Cardiac septum (tissue), 1 donor: ENCODE results near the gene ABCB10. TPM values are rescaled to one million over a fixed set of nuclear protein-coding genes. Genes with fewer than 3 reads are reported as not detected.
"Not testable (repeated sequence)": the region's sequence is repeated elsewhere in the genome, so short reads cannot be mapped to it uniquely, and the experiment has no call there.

Experiments
- DNase-seq: peaks from one replicate; pipeline ENCODE4 v3.0.0-alpha.2; 2020; ENCODE audit warnings: low spot score
- intact Hi-C: fragments of 100-400 bp; cut with DNase I; formaldehyde crosslinking; loops from one replicate; pipeline ENCODE4 v1.14.0; 2022
- total RNA-seq: library from RNA; stranded (reverse); fragmentation: NEBNext Ultra II Directional; extraction: Animal tissue kit (Norgen Biotek cat#: 25700); gene quantifications from one replicate; pipeline ENCODE4 v1.2.1, GENCODE V29; 2021
- donor health status: DM: no; HTN: no; CAD: no.

The ABCB10 gene
- total RNA-seq, 1 donor from 2014 or later = 11.0 TPM

- no peak for DNase-seq
- intact Hi-C loops = no loop called here
These were observed 7.5 kb downstream of the ABCB10 start for GRCh38 chr1:229550812-229551567.

GRCh38 chr1:229547542-229547941 lies 11.0 kb downstream of the ABCB10 start:
- DNase-seq = no peak
- intact Hi-C loops = no loop called here

- DNase-seq = no peak
- intact Hi-C loops = no loop called here
These were observed 13.9 kb downstream of the ABCB10 start for GRCh38 chr1:229544587-229544986.

- DNase-seq = no peak
- intact Hi-C loops = no loop called here
These were observed 18.5 kb downstream of the ABCB10 start for GRCh38 chr1:229539863-229540506.

- intact Hi-C loops = no loop called here
- no peak for DNase-seq
These were observed 19.6 kb downstream of the ABCB10 start for GRCh38 chr1:229538945-229539344.

- no peak for DNase-seq
- intact Hi-C loops = no loop called here
These were observed 20.6 kb downstream of the ABCB10 start for GRCh38 chr1:229537894-229538293.

- intact Hi-C loops = no loop called here
- no peak for DNase-seq
These were observed 21.5 kb downstream of the ABCB10 start for GRCh38 chr1:229536982-229537381.

- no peak for DNase-seq
- intact Hi-C loops = no loop called here
These were observed 23.3 kb downstream of the ABCB10 start for GRCh38 chr1:229535230-229535629.

GRCh38 chr1:229531326-229531725 lies 27.2 kb downstream of the ABCB10 start:
- no peak for DNase-seq
- intact Hi-C loops = no loop called here

- intact Hi-C loops = no loop called here
- no peak for DNase-seq
These were observed 28.9 kb downstream of the ABCB10 start for GRCh38 chr1:229529639-229530038.

- intact Hi-C loops = no loop called here
- no peak for DNase-seq
These were observed 31.8 kb downstream of the ABCB10 start for GRCh38 chr1:229526695-229527094.

DNA sequence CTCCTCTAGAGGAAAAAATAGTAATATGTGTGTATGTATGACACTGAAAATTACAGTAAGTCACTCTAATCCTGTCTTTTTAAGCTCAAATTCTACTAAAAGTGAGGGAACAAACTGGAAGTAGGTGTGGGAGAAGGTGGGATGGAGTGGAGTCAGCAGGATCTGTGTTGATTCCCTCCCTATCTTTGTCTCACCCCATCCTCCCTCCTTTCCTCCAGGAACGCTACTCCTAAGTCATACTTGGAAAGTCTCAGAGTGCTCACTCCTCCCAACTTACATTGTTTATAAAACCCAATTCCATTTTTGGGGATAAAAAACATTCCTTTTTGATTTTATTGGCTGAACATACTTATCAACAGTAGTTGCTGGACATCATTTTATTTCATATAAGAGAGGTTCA lies 35.5 kb downstream of the ABCB10 start:
- intact Hi-C loops = no loop called here

GRCh38 chr1:229514578-229515275 lies 43.8 kb downstream of the ABCB10 start:
- no peak for DNase-seq
- intact Hi-C loops = loop anchor here (1.0 kb wide), 1 partner anchor 256 kb away; no protein-coding TSS in a partner anchor

More for the DNA sequence above, 35.5 kb downstream of the ABCB10 start:
- DNase-seq = no peak

DNA sequence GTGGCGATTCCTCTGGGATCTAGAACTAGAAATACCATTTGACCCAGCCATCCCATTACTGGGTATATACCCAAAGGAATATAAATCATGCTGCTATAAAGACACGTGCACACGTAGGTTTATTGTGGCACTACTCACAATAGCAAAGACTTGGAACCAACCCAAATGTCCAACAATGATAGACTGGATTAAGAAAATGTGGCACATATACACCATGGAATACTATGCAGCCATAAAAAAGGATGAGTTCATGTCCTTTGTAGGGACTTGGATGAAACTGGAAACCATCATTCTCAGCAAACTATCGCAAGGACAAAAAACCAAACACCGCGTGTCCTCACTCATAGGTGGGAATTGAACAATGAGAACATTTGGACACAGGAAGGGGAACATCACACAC lies 46.9 kb downstream of the ABCB10 start:
- DNase-seq, intact Hi-C loops: not testable (repeated sequence)

- DNase-seq, intact Hi-C loops: not testable (repeated sequence)
These were observed 47.3 kb downstream of the ABCB10 start for GRCh38 chr1:229511201-229511600.

DNA sequence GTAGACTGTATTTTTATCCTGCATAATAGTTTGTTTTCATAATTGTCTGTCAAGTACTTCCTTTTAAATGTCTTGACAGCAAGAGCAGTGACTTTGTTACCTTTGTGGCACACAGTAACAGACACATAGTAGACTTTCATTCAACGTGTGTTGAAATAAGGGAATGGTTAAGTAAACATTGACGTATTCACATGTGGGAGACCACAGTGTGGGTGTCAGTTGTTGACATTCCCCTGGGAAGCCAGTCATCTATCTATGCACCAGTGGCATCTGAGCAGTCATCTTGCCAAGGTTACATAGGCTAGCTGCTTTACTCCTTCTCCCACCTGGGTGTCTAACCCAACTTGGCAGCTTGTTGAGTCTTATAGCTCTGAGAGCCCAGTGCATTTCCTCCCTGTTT lies 48.9 kb downstream of the ABCB10 start:
- intact Hi-C loops = loop anchor here (5.0 kb wide), 1 partner anchor 237 kb away; the partner anchor contains the start of gene RAB4A

GRCh38 chr1:229508823-229509337 lies 49.6 kb downstream of the ABCB10 start:
- no peak for DNase-seq
- intact Hi-C loops = loop anchor here (5.0 kb wide), 1 partner anchor 237 kb away; the partner anchor contains the start of gene RAB4A

More for the DNA sequence above, 48.9 kb downstream of the ABCB10 start:
- no peak for DNase-seq

- intact Hi-C loops = loop anchor here (5.0 kb wide), 1 partner anchor 236 kb away; the partner anchor contains the start of gene RAB4A
- DNase-seq = peak; percentile 100
These were observed 50.3 kb downstream of the ABCB10 start, which contains the start of gene NUP133 for GRCh38 chr1:229507951-229508822. Gene NUP133, minus strand, starts transcription at chr1:229508341. Its CDS starts 92 bp downstream, at chr1:229508249.

GRCh38 chr1:229507502-229507901 lies 51.0 kb downstream of the ABCB10 start:
- intact Hi-C loops = loop anchor here (5.0 kb wide), 1 partner anchor 235 kb away; the partner anchor contains the start of gene RAB4A

More at GRCh38 chr1:229507502-229507901, 51.0 kb downstream of the ABCB10 start:
- DNase-seq = no peak
